K562 (cell line): Measurements from ENCODE around the gene ACTR3. TPM values are rescaled to one million over a fixed set of nuclear protein-coding genes. Genes with fewer than 3 reads are reported as not detected.

ENCODE experiments used
- ATAC-seq: fragments of 200-7000 bp; cut with Tn5 transposase; 3 replicates; pipeline ENCODE4 v1.9.1; 2020; ENCODE audit warnings: moderate library complexity
- BruUV-seq: library from RNA; stranded (reverse); fragments of 400-500 nt; replicated peaks from 2 replicates; lab custom pipeline; 2021; lab: Mats Ljungman, UMichigan
- CTCF ChIA-PET: fragments of 300-600 bp; formaldehyde crosslinking; extraction: SDS; loops from one replicate; lab custom pipeline; 2021; ENCODE audit warnings: low intra/inter-chr PET ratio; lab: Yijun Ruan, JAX
- POLR2A ChIA-PET: fragments of 300-600, 350-650 bp; sonication (Branson Sonifier 250); formaldehyde crosslinking; extraction: SDS; loops from one replicate; lab custom pipeline; 2021; ENCODE audit warnings: antibody characterized with exemption, inconsistent platforms; lab: Yijun Ruan, JAX
- DNase-seq, 4 experiments: peaks; one replicate each; pipeline versions ENCODE4 v3.0.0 to v3.0.0-alpha.2; 2011 to 2018; ENCODE audit warnings: low spot score in 3 of 4, mixed read lengths in 3 of 4; ENCODE audit errors: extremely low read depth in 1 of 4
- FAIRE-seq: peaks from 2 replicates; lab custom pipeline; 2011; peaks lifted over from hg19 to GRCh38; lab: Jason Lieb, UNC
- H2AFZ ChIP-seq: 2 replicates; pipeline ENCODE4 v1.6.0; 2011; ENCODE audit warnings: low read depth, low read length, control low read depth, inconsistent platforms
- H3K27ac ChIP-seq: fragments of 200-600 bp; 3 replicates; pipeline ENCODE4 v1.8.0; 2011; ENCODE audit warnings: low read depth, mild to moderate bottlenecking, control low read depth, inconsistent platforms, low read length, moderate library complexity, mixed read lengths; ENCODE audit errors: extremely low read depth
- H3K27me3 ChIP-seq, 2 experiments: fragments of 300-600 bp in 1 of 2; 2 replicates in 1 of 2; 3 replicates in 1 of 2; pipeline versions ENCODE4 v1.6.0 to v1.8.0; 2011; ENCODE audit warnings: inconsistent platforms in 2 of 2, low read length in 2 of 2, mild to moderate bottlenecking in 1 of 2, mixed read lengths in 1 of 2, moderate library complexity in 1 of 2; ENCODE audit not compliant: control insufficient read depth in 2 of 2, insufficient read depth in 2 of 2
- H3K36me3 ChIP-seq: fragments of 300-600 bp; 3 replicates; pipeline ENCODE4 v1.8.0; 2011; ENCODE audit warnings: mild to moderate bottlenecking, low read length, inconsistent platforms; ENCODE audit not compliant: control insufficient read depth, insufficient read depth
- H3K4me1 ChIP-seq, 2 experiments: fragments of 200-600 bp in 1 of 2; replicated peaks in 1 of 2; 2 replicates in 1 of 2; 3 replicates in 1 of 2; pipeline versions ENCODE4 v1.5.1 to v1.8.0; 2011; ENCODE audit warnings: inconsistent platforms in 2 of 2, low read length in 2 of 2, mild to moderate bottlenecking in 1 of 2, mixed read lengths in 1 of 2, moderate library complexity in 1 of 2; ENCODE audit not compliant: control insufficient read depth in 2 of 2, insufficient read depth in 2 of 2
- H3K4me2 ChIP-seq: 2 replicates; pipeline ENCODE4 v1.6.1; 2011; ENCODE audit warnings: low read length, control low read depth, inconsistent platforms, mixed read lengths; ENCODE audit not compliant: insufficient read depth
- H3K4me3 ChIP-seq: fragments of 200-600 bp; sonication (generic), shearing (Covaris generic); 2 replicates; pipeline ENCODE4 v1.5.1; 2016; ENCODE audit warnings: control low read depth, inconsistent platforms
- H3K79me2 ChIP-seq: fragments of 200-600 bp; 3 replicates; pipeline ENCODE4 v1.8.0; 2011; ENCODE audit warnings: low read length, inconsistent platforms; ENCODE audit not compliant: control insufficient read depth, insufficient read depth
- H3K9ac ChIP-seq, 2 experiments: 2 replicates each; pipeline versions ENCODE4 v1.6.0 to v1.6.1; 2011; ENCODE audit warnings: low read depth in 2 of 2, low read length in 2 of 2, control low read depth in 1 of 2, inconsistent platforms in 1 of 2, mild to moderate bottlenecking in 1 of 2, mixed read lengths in 1 of 2; ENCODE audit not compliant: insufficient read depth in 1 of 2
- H3K9me1 ChIP-seq: one replicate; pipeline ENCODE4 v1.6.0; 2011; ENCODE audit warnings: inconsistent platforms, mild to moderate bottlenecking, low read length, moderate library complexity; ENCODE audit not compliant: control insufficient read depth, insufficient read depth
- H3K9me3 ChIP-seq: replicated peaks from 2 replicates; pipeline ENCODE4 v1.5.1; 2011; ENCODE audit warnings: low read depth, low read length, inconsistent platforms; ENCODE audit not compliant: control insufficient read depth, insufficient read depth
- H4K20me1 ChIP-seq: replicated peaks from 2 replicates; pipeline ENCODE4 v1.6.1; 2011; ENCODE audit warnings: low read length, inconsistent platforms, mixed read lengths; ENCODE audit not compliant: control insufficient read depth, insufficient read depth
- ATF3 ChIP-seq, 2 experiments: fragments of 450-650 bp in 1 of 2; sonication (generic) in 1 of 2; formaldehyde crosslinking in 1 of 2; IDR thresholded peaks in 1 of 2; conservative IDR thresholded peaks in 1 of 2; 2 replicates each; pipeline versions ENCODE4 v1.6.1 to v1.8.1; 2016 to 2023; ENCODE audit warnings: mild to moderate bottlenecking in 2 of 2, moderate library complexity in 2 of 2, inconsistent platforms in 1 of 2, missing genetic modification reagents in 1 of 2
- CLOCK ChIP-seq: fragments of 250-450 bp; sonication (Bioruptor Pico); IDR thresholded peaks from 2 replicates; pipeline ENCODE4 v1.4.0; 2020; ENCODE audit warnings: mild to moderate bottlenecking, moderate library complexity, borderline replicate concordance
- CTCF ChIP-seq, 3 experiments: IDR thresholded peaks in 2 of 3; conservative IDR thresholded peaks in 1 of 3; 2 replicates each; pipeline ENCODE4 v1.5.1; 2011 to 2012; ENCODE audit warnings: low read length in 3 of 3, mild to moderate bottlenecking in 3 of 3, control low read depth in 2 of 3, improper control_type of control experiment in 1 of 3, inconsistent platforms in 1 of 3, low read depth in 1 of 3, mixed read lengths in 1 of 3, moderate library complexity in 1 of 3; ENCODE audit not compliant: insufficient read depth in 2 of 3
- GTF2E2 ChIP-seq: fragments of 200-800 bp; sonication (Bioruptor generic); IDR thresholded peaks from 2 replicates; pipeline ENCODE4 v1.6.1; 2016; ENCODE audit warnings: missing genetic modification characterization, missing compliant biosample characterization
- HEY1 ChIP-seq: fragments of 250-450 bp; sonication (Bioruptor Pico); IDR thresholded peaks from 2 replicates; pipeline ENCODE4 v1.5.0; 2020; ENCODE audit warnings: mild to moderate bottlenecking, moderate library complexity, borderline replicate concordance
- KDM1A ChIP-seq, 2 experiments: fragments of 450-650 bp; IDR thresholded peaks; 2 replicates each; pipeline ENCODE4 v1.6.1; 2016; ENCODE audit warnings: mild to moderate bottlenecking in 2 of 2
- MLX ChIP-seq, 2 experiments: fragments of 450-650 bp in 1 of 2; sonication (generic) in 1 of 2; formaldehyde crosslinking; conservative IDR thresholded peaks; 2 replicates each; pipeline versions ENCODE4 v1.4.0 to v1.8.1; 2020 to 2022; ENCODE audit warnings: mild to moderate bottlenecking in 1 of 2, missing genetic modification reagents in 1 of 2
- PRMT5 ChIP-seq: sonication (generic); formaldehyde crosslinking; IDR thresholded peaks from 2 replicates; pipeline ENCODE4 v1.5.0; 2020; ENCODE audit warnings: missing genetic modification reagents
- RAD21 ChIP-seq, 2 experiments: fragments of 250-450 bp in 1 of 2; fragments of 450-650 bp in 1 of 2; sonication (Bioruptor Pico) in 1 of 2; formaldehyde crosslinking in 1 of 2; IDR thresholded peaks in 1 of 2; conservative IDR thresholded peaks in 1 of 2; 2 replicates each; pipeline versions ENCODE4 v1.4.0 to v1.8.0; 2020 to 2022; ENCODE audit warnings: mild to moderate bottlenecking in 2 of 2, moderate library complexity in 1 of 2
- SMAD1 ChIP-seq: fragments of 150-350 bp; IDR thresholded peaks from 2 replicates; pipeline ENCODE4 v1.6.1; 2014; ENCODE audit warnings: low read length, low read depth; ENCODE audit not compliant: partially characterized antibody
- SMARCC2 ChIP-seq: fragments of 450-650 bp; IDR thresholded peaks from 2 replicates; pipeline ENCODE4 v1.6.1; 2017; ENCODE audit warnings: antibody characterized with exemption, moderate library complexity, mild to moderate bottlenecking, low read depth
- SMC3 ChIP-seq: conservative IDR thresholded peaks from 2 replicates; pipeline ENCODE4 v1.6.1; 2011; ENCODE audit warnings: low read depth, low read length, improper control_type of control experiment; ENCODE audit not compliant: insufficient read depth
- WGBS: fragments of 100-300 bp; shearing (Covaris generic); methylation state at CpG from one replicate; pipeline ENCODE4 v1.1.6; 2016; ENCODE audit warnings: low coverage, mixed read lengths; ENCODE audit not compliant: insufficient coverage; ENCODE audit errors: missing lambda C conversion rate; 5-methylcytosine and 5-hydroxymethylcytosine counted together
- in situ Hi-C: fragments of 300-500 bp; cut with MboI; formaldehyde crosslinking; loops from 4 replicates; pipeline ENCODE4 v1.15.0; 2018; ENCODE audit warnings: inconsistent platforms, mixed read lengths
- intact Hi-C: fragments of 100-400 bp; cut with micrococcal nuclease; formaldehyde crosslinking; loops from 2 replicates; pipeline ENCODE4 v1.14.2; 2022
- polyA plus RNA-seq, 8 experiments: library from polyadenylated mRNA; depleted of rRNA in 4 of 8; stranded (reverse) in 5 of 8; unstranded in 3 of 8; fragments of >200 nt; fragmentation: Nextera tagmentation in 2 of 8; fragmentation: Illumina TruSeq in 1 of 8; extraction: Ambion mirVana in 2 of 8; extraction: Trizol in 1 of 8; gene quantifications; 2 replicates each; pipeline versions ENCODE4 v1.2.1 to v1.2.3, GENCODE V29; 2011 to 2014; ENCODE audit warnings: inconsistent platforms in 1 of 8, missing spikeins in 1 of 8
- total RNA-seq, 7 experiments: library from RNA; depleted of rRNA in 6 of 7; stranded (reverse); fragments of >200 nt in 6 of 7; fragmentation: Illumina TruSeq in 2 of 7; extraction: Trizol in 2 of 7; gene quantifications; 2 replicates each; pipeline versions ENCODE4 v1.2.1 to v1.2.3, GENCODE V29; 2011 to 2021; ENCODE audit warnings: low replicate concordance in 1 of 7

ACTR3 gene
- total and polyA plus RNA-seq, 9 of the 15 experiments (the other 6 are each of a cell fraction or from before 2014, with no cell fraction given), result 49.0 to 354 (median 249) TPM

- intact Hi-C loops (no loop called here), in situ Hi-C loops (no loop called here)
- no peaks in the 10 kb centered on the region for H3K9me1 ChIP-seq
- ATAC-seq (peak; percentile 27), DNase-seq (no peak), FAIRE-seq (no peak)
- no peaks in the 10 kb centered on the region for H3K36me3 ChIP-seq
- H3K27me3 ChIP-seq, result no peaks in the 10 kb centered on the region
- peaks cover 5% of the 10 kb centered on the region; the same call in 1 of the 2 replicates for H3K9me3 ChIP-seq
- H4K20me1 ChIP-seq, result no peaks in the 10 kb centered on the region
- H3K4me3 ChIP-seq, result no peak overlapping the region
- no peak overlapping the region for H3K9ac ChIP-seq
- H3K27ac ChIP-seq, result no peak overlapping the region
- no peaks in the 10 kb centered on the region for H3K79me2 ChIP-seq
- ChIA-PET POLR2A (interaction anchor here (0.6 kb wide), 2 partner anchors 18 to 160 kb away, joined by 3 to 4 read pairs; no protein-coding TSS in a partner anchor), CTCF (interaction anchor here (0.7 to 1.2 kb wide), 2 partner anchors 198 to 284 kb away, joined by 5 read pairs; no protein-coding TSS in a partner anchor)
- H3K4me1 ChIP-seq, result no peaks in the 10 kb centered on the region; a peak in 1 of 5 replicates
- H3K4me2 ChIP-seq, result no peak overlapping the region
- no peak overlapping the region for H2AFZ ChIP-seq
- BruUV-seq, result no TSS peak
- WGBS, result 56% methylated on average over 16 of the region's 16 CpGs
- TF ChIP-seq ATF3 (IDR thresholded peaks at IDR 0.05), result peak; percentile 41
- TF ChIP-seq ATF3 (CRISPR knock-in tag; conservative IDR thresholded peaks at IDR 0.05), result no peak
- TF ChIP-seq KDM1A (IDR thresholded peaks at IDR 0.05), result no peak
- no peak for TF ChIP-seq MLX (CRISPR knock-in tag; conservative IDR thresholded peaks at IDR 0.05)
- TF ChIP-seq CTCF (IDR thresholded peaks at IDR 0.05 in 2 of 3, conservative IDR thresholded peaks at IDR 0.05 in 1 of 3; ENCODE audit: insufficient read depth in 2 of 3, low read depth in 1 of 3, low read length in 3 of 3), result peak in 1 of 3 experiments; percentile 28; a peak in 2 of 6 replicates
- 0 out of 2 replicates have a peak, but pooled peaks have one; percentile 8 for TF ChIP-seq SMC3
- TF ChIP-seq HEY1 (CRISPR knock-in tag), result no peak
- no peak for TF ChIP-seq SMAD1
- TF ChIP-seq CLOCK, result no peak
- no peak for TF ChIP-seq PRMT5 (CRISPR knock-in tag)
- peak in 1 of 2 experiments; percentile 42; a peak in 2 of 4 replicates for TF ChIP-seq RAD21 (CRISPR knock-in tag; conservative IDR thresholded peaks at IDR 0.05 in 1 of 2, IDR thresholded peaks at IDR 0.05 in 1 of 2)
- no peak for TF ChIP-seq SMARCC2
- TF ChIP-seq GTF2E2 (tag), result no peak
Measured at GRCh38 chr2:113977660-113978523, 88.0 kb downstream of the ACTR3 start.
